KOPT-K1 (cell line): ENCODE results near the gene ADSS1.

Experiments
- H3K27ac ChIP-seq: fragments of 200-600 bp; sonication (generic); 2 replicates; pipeline ENCODE4 v1.5.1; 2016; ENCODE audit warnings: antibody characterized with exemption, mild to moderate bottlenecking, low read depth, low read length; ENCODE audit not compliant: poor library complexity, severe bottlenecking
- H3K36me3 ChIP-seq: fragments of 200-600 bp; sonication (generic); 2 replicates; pipeline ENCODE4 v1.5.1; 2017; ENCODE audit warnings: antibody characterized with exemption, mild to moderate bottlenecking, low read length, moderate library complexity; ENCODE audit not compliant: insufficient read depth
- H3K9me3 ChIP-seq: fragments of 200-600 bp; sonication (generic); 2 replicates; pipeline ENCODE4 v1.5.1; 2017; ENCODE audit warnings: antibody characterized with exemption, low read length, mild to moderate bottlenecking; ENCODE audit not compliant: insufficient read depth, poor library complexity, severe bottlenecking

ADSS1 gene

DNA sequence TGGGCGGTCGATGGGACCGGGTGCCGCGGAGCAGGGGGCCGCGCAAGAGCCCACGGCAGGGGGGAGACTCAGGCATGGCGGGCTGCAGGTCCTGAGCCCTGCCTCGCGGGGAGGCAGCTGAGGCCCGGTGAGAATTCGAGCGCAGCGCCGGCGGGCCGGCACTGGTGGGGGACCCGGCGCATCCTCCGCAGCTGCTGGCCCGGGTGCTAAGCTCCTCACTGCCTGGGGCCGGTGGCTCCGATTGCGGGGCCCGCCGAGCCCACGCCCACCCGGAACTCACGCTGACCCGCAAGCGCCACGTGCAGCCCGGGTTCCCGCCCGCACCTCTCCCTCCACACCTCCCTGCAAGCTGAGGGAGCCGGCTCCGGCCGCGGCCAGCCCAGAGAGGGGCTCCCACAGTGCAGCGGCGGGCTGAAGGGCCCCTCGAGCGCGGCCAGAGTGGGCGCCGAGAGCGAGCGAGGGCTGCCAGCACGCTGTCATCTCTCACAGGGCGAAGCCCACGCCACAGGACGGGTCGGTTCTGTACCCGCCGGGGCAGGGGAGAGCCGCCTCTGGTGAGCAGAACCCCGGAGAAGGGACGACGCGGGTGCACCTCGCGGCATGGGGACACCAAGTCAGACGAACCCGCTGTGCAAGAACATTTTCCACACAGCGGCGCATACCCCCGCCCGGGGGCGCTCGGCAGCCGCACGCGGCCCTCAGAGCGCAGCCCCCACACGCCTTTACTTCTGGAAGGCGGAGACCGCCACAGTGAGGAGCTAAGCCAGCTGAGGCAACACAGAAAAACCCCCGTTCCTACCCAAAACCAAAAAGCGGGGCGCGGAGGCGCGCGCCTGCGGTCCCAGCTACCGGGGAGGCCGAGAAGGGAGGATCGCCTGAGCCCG, 27.8 kb downstream of the ADSS1 start:
- peaks cover 28% of the 10 kb centered on the region for H3K36me3 ChIP-seq
- peak overlapping the region; percentile 99 for H3K27ac ChIP-seq
- H3K9me3 ChIP-seq, result no peaks in the 10 kb centered on the region

DNA sequence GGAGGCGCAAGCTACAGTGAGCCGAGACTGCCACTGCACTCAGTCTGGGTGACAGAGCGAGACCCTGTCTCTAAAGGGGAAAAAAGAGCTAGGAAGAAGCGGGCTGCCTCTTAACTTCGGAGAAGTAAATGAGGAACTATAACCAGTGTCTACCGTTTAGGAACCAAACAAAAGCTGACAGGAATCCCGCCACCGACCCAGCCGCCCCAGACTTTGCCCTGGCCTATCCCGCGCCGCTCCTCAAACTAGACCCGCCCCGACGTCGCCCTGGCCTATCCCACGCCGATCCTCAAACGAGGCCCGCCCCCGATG, 28.4 kb downstream of the ADSS1 start:
- Histone ChIP-seq H3K9me3 (no peaks in the 10 kb centered on the region), H3K27ac (peak overlapping the region; percentile 99), H3K36me3 (peaks cover 32% of the 10 kb centered on the region)

DNA sequence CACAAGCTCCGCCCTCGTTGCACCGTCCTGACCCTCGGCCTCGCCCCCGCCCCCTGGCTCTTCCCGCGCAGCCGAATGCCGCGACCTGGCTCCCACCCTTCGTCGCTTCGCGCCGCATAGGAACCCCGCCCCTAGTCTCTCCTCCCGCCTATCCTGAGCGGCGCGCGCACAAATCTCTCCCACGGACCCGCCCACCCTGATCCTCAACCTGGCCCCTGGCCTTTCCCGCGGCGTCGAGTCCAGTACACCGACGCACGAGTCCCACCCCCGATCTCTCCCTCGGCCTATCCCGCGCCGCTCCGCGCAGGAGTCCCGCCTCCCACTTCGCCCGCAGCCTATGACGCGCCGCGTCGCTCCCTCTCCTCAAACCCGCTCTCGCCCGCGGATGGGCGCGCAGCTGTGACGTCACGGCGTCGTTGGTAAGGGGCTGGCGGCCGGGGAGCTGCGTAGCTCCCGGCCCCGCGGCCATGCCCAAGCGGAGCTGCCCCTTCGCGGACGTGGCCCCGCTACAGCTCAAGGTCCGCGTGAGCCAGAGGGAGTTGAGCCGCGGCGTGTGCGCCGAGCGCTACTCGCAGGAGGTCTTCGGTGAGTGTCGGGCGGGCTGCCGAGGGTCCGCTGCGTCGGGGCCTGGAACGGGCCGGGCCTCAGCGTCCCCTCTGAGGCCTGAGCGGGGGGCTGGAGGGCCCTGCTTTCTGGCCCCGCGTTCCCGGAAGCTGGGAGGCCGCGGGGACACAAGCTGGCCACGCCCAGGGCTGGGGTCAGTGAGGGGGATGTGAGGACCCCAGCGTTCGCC, 28.9 kb downstream of the ADSS1 start, which contains the start of gene SIVA1:
Gene SIVA1 (plus strand): TSS at position 413 of the 793 bp plus-strand sequence. CDS start 55 bp downstream, at position 468.
- Histone ChIP-seq H3K9me3 (no peaks in the 10 kb centered on the region), H3K36me3 (peaks cover 38% of the 10 kb centered on the region), H3K27ac (peak within 1 kb of the TSS; percentile 99)

DNA sequence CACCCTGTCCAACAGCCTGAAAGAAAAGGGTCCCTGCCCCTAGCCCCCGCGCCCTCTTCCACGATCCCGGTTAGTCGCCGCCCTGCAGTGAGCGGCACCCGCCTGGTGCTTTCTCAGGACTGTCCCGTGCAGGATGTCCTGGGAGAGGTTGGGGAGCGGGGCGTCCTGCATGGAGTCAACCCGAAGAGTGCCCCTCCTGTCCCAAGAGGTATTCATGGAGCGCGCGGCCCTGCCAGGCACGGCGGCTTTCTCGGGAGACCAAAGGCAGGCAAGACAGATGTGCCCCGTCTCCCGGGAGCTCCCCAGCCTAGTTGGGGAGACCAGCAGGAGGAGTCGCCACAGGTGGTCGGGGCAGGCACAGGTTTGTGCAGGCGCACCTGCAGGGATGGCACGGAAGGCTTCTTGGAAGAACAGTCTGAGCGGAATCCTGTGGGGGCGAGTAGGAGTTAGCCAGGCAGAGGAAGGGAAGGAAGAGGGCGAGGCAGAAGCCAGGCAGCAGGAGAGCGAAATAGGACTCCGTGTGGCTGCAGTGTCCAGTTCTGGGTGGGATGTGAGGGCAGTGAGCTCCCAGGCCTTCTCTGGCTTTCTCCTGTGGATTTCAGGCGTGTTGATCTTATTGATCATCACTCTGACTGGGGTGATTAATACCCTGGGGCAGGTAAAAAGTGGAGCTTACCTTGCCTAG, 29.6 kb downstream of the ADSS1 start:
- H3K36me3 ChIP-seq, result peaks cover 45% of the 10 kb centered on the region
- no peaks in the 10 kb centered on the region for H3K9me3 ChIP-seq
- H3K27ac ChIP-seq, result peak overlapping the region; percentile 99

DNA sequence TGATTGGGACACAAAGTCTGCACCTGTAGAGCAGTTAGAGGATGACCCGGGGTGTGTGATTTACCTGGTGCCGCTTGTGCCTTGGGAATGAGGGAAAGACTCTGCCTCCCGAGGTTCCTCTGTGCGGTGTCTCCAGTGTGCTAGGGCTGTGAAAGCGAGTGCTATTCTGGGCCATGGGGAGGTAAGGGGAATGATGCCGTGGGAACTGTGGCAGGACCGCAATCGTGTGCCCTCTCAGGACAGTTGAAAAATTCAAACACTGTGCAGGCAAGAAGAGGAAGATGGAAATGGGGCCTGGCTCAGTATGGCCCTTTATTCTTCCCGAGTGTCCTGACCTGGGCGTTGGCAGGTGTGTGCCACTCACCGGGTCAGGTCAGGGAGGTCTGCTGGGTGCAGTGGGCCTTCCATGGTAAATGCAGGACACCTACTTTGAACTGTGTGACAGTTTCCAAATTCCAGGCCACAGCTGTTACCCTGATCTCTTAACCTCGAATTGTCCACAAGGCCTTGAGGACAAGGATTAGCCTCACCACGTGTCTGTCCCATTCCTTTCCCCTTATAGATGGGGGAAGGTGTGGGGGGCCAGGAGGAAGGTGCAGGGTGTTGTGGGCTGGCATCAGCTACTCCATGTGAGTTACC, 30.3 kb downstream of the ADSS1 start:
- Histone ChIP-seq H3K36me3 (peaks cover 52% of the 10 kb centered on the region), H3K9me3 (no peaks in the 10 kb centered on the region), H3K27ac (peak overlapping the region; percentile 99)

DNA sequence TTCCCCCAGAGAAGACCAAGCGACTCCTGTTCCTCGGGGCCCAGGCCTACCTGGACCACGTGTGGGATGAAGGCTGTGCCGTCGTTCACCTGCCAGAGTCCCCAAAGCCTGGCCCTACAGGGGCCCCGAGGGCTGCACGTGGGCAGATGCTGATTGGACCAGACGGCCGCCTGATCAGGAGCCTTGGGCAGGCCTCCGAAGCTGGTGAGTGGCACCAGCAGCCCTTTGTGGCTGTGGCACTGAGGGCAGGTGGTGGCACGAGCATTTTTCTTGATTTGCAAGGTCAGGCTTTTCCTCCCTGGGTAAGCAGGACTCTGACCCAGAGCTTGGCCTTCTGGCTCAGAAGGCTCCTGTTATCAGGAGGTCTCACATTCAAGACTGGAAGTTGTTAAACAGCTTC, 31.6 kb downstream of the ADSS1 start:
- peaks cover 65% of the 10 kb centered on the region for H3K36me3 ChIP-seq
- peak overlapping the region; percentile 99 for H3K27ac ChIP-seq
- H3K9me3 ChIP-seq, result no peaks in the 10 kb centered on the region

DNA sequence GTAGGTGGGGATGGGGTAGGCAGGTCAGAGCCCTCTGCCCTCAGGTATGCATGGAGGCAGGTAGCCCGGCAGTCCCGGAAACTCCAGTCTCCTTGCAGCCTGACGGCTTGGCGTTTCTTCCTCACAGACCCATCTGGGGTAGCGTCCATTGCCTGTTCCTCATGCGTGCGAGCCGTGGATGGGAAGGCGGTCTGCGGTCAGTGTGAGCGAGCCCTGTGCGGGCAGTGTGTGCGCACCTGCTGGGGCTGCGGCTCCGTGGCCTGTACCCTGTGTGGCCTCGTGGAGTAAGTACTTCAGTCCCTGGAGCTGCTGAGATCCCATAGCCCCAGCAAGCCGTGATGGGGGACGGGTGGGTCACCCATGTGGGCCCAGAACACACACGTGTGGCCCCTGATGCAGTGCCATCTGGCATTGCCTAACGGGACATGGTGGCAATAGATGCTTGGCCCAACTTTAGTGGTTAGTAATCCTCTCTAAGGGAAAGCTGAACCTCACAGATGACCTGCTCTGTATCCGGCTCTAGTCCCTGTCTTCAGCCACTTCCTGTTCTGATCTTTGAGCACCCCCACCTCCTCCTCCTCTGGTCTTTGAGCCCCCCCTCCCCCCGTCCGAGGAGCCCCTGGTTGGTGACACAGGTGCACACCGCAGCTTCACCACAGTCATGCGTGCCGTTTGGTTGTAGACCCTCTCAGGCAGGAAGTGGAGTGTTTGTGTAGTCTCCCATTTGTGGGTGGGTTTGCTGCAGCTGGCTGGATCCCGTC, 32.6 kb downstream of the ADSS1 start:
- peak overlapping the region; percentile 99 for H3K27ac ChIP-seq
- H3K36me3 ChIP-seq, result peaks cover 75% of the 10 kb centered on the region

DNA sequence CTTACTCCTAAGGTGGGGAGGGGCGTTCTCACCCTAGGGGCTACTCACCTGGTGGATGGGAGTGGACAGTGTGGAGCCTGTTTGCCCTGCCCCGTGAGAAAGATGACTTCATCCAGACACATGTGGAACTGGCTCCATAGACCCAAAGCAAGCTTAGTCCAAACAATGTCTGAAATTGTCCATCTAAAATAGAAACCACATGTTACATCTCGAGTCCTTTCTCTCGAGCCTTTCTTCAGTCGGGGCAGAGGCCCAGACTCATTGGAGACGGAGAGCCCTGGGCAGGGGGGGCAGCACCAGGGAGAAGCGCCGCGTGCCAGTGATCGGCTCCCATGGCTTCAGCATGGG, 33.2 kb downstream of the ADSS1 start:
- H3K9me3 ChIP-seq, result no peaks in the 10 kb centered on the region
- peak overlapping the region; percentile 99 for H3K27ac ChIP-seq
- H3K36me3 ChIP-seq, result peaks cover 80% of the 10 kb centered on the region

More for the DNA sequence above, 32.6 kb downstream of the ADSS1 start:
- H3K9me3 ChIP-seq, result no peaks in the 10 kb centered on the region

DNA sequence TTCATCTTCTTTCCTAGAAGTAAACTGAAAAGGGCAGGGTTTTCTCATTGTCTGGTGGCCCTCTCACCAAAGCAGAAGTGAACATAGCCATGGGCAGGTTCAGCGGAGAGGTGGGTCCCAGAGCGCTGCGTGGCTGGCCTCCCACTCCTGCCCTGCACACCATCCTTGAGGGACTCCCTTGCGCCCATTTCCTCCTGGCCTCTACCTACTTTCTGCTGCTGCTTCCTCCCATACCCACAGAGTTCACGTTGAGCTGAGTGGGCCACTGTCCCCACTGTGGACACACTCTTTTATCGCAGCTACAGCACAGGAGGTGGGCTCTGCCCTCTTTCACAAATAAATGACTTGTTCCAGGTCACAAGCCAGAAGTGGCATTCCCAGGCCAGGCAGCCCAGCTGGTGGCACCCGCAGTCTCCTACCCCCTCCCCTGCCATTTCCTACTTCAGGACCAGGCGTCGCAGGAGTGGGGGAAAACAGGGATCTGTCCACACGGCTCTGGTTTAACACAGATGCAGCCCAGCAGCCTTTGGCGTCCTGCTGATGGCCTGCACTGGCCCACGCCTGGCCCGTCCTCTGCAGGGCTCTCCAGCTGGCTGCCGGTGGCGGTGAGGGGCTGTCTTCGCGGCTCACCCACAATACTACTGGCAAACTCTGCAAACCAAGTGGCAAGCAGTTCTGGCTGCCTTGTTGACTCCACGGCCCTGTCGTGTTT, 33.8 kb downstream of the ADSS1 start:
- Histone ChIP-seq H3K9me3 (no peaks in the 10 kb centered on the region), H3K27ac (peak overlapping the region; percentile 99), H3K36me3 (peaks cover 85% of the 10 kb centered on the region)

DNA sequence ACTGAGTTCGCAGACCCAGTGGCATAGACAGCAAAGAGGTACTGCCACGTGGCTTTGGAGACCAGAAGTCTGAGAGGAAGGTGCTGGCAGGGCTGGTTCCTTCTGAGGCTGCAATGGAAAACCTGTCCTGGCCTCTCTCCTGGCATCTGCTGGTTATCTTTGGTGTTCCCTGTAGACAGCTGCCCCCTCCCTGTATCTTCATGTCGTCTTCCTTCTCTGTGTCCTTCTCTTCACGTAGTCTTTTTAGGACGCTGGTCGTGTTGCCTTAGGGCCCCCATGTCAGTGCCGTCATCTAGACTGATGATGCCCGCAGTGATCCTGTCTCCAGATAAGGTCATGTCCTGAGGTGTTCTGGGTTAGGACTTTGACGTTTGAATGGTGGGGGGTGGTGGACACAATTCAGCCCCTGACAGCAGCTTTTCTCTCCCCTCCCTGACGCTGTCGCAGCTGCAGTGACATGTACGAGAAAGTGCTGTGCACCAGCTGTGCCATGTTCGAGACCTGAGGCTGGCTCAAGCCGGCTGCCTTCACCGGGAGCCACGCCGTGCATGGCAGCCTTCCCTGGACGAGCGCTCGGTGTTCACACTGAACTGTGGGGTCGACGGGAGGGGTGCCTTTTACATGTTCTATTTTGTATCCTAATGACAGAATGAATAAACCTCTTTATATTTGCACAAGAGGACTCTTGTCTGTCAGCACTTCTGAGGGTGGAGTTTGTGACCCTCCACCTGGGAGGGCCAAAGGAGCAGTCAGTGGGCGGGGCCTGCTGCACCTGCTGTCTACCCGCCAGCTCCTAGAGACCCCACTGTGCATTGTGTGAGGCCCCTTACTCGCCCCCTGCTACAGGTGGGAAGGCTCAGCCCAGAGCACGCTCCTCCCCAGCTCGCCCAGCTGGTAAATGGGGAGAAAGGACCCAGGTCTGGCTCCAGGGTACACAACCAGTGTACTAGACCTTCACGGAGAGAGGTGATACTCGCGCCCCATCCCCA, 35.2 kb downstream of the ADSS1 start:
- Histone ChIP-seq H3K36me3 (peaks cover 87% of the 10 kb centered on the region), H3K9me3 (no peaks in the 10 kb centered on the region), H3K27ac (peak overlapping the region; percentile 99)

DNA sequence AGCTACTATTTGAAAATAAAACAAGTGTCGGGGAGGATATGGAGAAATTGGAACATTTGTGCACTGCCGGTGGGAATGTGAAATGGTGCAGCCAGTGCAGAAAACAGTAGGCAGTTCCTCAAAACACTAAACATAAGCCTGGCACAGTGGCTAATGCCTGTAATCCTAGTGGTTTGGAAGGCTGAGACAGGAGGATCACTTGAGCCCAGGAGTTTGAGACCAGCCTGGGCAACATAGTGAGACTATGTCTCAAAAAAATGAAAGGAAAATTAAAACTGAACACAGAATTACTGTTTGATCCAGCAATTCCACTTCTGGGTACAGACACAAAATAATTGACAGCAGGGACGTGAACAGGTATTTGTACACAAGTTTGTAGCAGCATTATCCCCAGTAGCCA, 41.5 kb downstream of the ADSS1 start:
- Histone ChIP-seq H3K27ac (no peak overlapping the region), H3K9me3 (no peaks in the 10 kb centered on the region), H3K36me3 (peaks cover 48% of the 10 kb centered on the region)

DNA sequence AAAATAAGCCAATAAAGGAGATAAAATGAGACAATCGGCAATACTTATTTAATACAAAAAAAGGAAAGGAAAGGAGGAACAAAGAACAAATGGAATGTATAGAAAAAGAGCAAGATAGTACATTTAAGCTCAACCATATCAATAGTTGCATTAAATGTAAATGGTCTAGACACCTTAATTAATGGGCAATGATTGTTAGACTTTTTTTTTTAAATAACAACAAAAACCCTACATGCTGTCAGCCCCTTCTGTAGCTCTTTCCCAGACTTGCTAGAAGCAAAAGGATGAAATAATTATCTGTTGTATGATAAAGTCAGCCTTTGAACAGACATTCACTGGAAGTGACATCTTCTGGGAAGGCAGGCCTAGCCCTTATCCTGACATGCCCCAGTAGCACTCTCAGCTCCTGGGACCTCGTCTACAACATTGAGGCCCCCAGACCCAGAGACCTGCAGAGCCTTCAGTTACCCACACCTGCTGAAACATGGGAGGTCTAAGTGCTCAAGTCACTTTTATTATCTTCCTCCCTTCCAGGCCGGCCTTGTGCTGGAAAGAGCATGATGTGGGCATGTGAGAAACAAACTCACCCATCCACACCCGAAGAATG, 42.3 kb downstream of the ADSS1 start:
- H3K36me3 ChIP-seq, result peaks cover 48% of the 10 kb centered on the region
- no peak overlapping the region for H3K27ac ChIP-seq
- H3K9me3 ChIP-seq, result peaks cover 5% of the 10 kb centered on the region
